ENCODE data around the gene RCAN1.
"Not testable (repeated sequence)": the region's sequence is repeated elsewhere in the genome, so short reads cannot be mapped to it uniquely, and the experiment has no call there.

DNA sequence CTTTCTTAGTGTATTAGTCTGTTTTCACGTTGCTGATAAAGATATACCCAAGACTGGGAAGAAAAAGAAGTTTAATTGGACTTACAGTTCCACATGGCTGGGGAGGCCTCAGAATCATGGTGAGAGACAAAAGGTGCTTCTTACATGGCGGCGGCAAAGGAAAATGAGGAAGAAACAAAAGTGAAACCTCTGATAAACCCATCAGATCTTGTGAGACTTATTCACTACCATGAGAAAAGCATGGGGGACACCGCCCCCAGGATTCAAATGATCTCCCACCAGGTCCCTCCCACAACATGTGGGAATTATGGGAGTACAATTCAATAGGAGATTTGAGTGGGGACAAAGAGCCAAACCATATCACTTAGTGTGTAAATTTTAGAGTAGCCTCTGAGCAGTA lies 46.1 kb downstream of the RCAN1 start:
- not testable (repeated sequence) for TF ChIP-seq CEBPB (IDR thresholded peaks at IDR 0.05; ENCODE audit: low read depth, low read length); CHD1 (IDR thresholded peaks at IDR 0.05; ENCODE audit: low read depth, low read length); RCOR1 (IDR thresholded peaks at IDR 0.05; ENCODE audit: insufficient replicate concordance, low read length); RAD21 (IDR thresholded peaks at IDR 0.05; ENCODE audit: low read length); MAZ (IDR thresholded peaks at IDR 0.05; ENCODE audit: borderline replicate concordance, low read depth, low read length); POLR2A (IDR thresholded peaks at IDR 0.05; ENCODE audit: low read depth, low read length); FOS (IDR thresholded peaks at IDR 0.05; ENCODE audit: low read depth, low read length); RFX5 (IDR thresholded peaks at IDR 0.05; ENCODE audit: low read depth, low read length)
- TF ChIP-seq, protein P1, sequence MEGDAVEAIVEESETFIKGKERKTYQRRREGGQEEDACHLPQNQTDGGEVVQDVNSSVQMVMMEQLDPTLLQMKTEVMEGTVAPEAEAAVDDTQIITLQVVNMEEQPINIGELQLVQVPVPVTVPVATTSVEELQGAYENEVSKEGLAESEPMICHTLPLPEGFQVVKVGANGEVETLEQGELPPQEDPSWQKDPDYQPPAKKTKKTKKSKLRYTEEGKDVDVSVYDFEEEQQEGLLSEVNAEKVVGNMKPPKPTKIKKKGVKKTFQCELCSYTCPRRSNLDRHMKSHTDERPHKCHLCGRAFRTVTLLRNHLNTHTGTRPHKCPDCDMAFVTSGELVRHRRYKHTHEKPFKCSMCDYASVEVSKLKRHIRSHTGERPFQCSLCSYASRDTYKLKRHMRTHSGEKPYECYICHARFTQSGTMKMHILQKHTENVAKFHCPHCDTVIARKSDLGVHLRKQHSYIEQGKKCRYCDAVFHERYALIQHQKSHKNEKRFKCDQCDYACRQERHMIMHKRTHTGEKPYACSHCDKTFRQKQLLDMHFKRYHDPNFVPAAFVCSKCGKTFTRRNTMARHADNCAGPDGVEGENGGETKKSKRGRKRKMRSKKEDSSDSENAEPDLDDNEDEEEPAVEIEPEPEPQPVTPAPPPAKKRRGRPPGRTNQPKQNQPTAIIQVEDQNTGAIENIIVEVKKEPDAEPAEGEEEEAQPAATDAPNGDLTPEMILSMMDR (conservative IDR thresholded peaks at IDR 0.05; ENCODE audit: low read depth, low read length) = not testable (repeated sequence)
- TF ChIP-seq, protein P2, sequence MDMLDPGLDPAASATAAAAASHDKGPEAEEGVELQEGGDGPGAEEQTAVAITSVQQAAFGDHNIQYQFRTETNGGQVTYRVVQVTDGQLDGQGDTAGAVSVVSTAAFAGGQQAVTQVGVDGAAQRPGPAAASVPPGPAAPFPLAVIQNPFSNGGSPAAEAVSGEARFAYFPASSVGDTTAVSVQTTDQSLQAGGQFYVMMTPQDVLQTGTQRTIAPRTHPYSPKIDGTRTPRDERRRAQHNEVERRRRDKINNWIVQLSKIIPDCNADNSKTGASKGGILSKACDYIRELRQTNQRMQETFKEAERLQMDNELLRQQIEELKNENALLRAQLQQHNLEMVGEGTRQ (IDR thresholded peaks at IDR 0.05; ENCODE audit: low read depth, low read length) = not testable (repeated sequence)

Measured in IMR-90 (cell line).